Measurements from ENCODE around the gene RHOU. TPM values are rescaled to one million over a fixed set of nuclear protein-coding genes. Genes with fewer than 3 reads are reported as not detected.

Gene RHOU
- total and polyA plus RNA-seq, 2 of the 13 experiments (the other 11 are each of a cell fraction or from before 2014, with no cell fraction given) = 11.9 to 18.5 TPM

- Histone ChIP-seq H3K9me3 (ENCODE audit: low read length) (no peaks in the 10 kb centered on the region), H2AFZ (ENCODE audit: low read length) (no peak overlapping the region), H4K20me1 (ENCODE audit: insufficient read depth, low read length) (no peaks in the 10 kb centered on the region), H3K4me1 (ENCODE audit: insufficient read depth, low read length) (peaks cover 19% of the 10 kb centered on the region), H3K27ac (ENCODE audit: extremely low read length, insufficient read depth, low read length) (no peak overlapping the region), H3K4me2 (ENCODE audit: low read depth, low read length) (no peak overlapping the region), H3K9ac (ENCODE audit: insufficient read depth, low read depth, low read length) (no peak overlapping the region), H3K27me3 (ENCODE audit: control insufficient read depth in 1 of 2, insufficient read depth in 2 of 2, low read length in 2 of 2) (peaks cover 2 to 9% of the 10 kb centered on the region in 2 experiments; a peak in 4 of 5 replicates), H3K36me3 (replicated peaks in 1 of 2; ENCODE audit: control insufficient read depth in 1 of 2, insufficient read depth in 2 of 2, low read length in 2 of 2) (no peaks in the 10 kb centered on the region), H3K79me2 (ENCODE audit: insufficient read depth, low read length) (no peaks in the 10 kb centered on the region), H3K4me3 (replicated peaks in 1 of 3; ENCODE audit: insufficient read depth in 1 of 3, low read depth in 2 of 3, low read length in 3 of 3) (no peak overlapping the region)
- 46% methylated on average over 6 of the region's 6 CpGs for WGBS (ENCODE audit: low lambda C conversion rate)
- FAIRE-seq (no peak), DNase-seq (ENCODE audit: low spot score) (no peak), ATAC-seq (no peak)
- intact Hi-C loops (cut with micrococcal nuclease; ENCODE audit: unreplicated experiment) = no loop called here
- in situ Hi-C loops (cut with HindIII; ENCODE audit: extremely low pct_ligation_motif_present, low pct_unique_long_range_greater_than_20kb) = no loop called here
- POLR2A ChIA-PET = no interaction called here
- CTCF ChIA-PET (ENCODE audit: low intra/inter-chr PET ratio, low total read pairs) = no interaction called here
- TF ChIP-seq ZNF232 (CRISPR knock-in tag; IDR thresholded peaks at IDR 0.05; ENCODE audit: borderline replicate concordance) (no peak), MATR3 (CRISPR knock-in tag; IDR thresholded peaks at IDR 0.05) (no peak), ESRRA (CRISPR knock-in tag; IDR thresholded peaks at IDR 0.05; ENCODE audit: low read depth) (no peak), ZNF550 (CRISPR knock-in tag; IDR thresholded peaks at IDR 0.05; ENCODE audit: borderline replicate concordance) (no peak), ZNF496 (CRISPR knock-in tag; IDR thresholded peaks at IDR 0.05; ENCODE audit: insufficient replicate concordance) (no peak), ZNF580 (CRISPR knock-in tag; IDR thresholded peaks at IDR 0.05; ENCODE audit: borderline replicate concordance, low read depth) (no peak), MAFF (IDR thresholded peaks at IDR 0.05; ENCODE audit: low read depth, low read length) (no peak), ATF1 (CRISPR knock-in tag; IDR thresholded peaks at IDR 0.05) (no peak), TSC22D2 (CRISPR knock-in tag; IDR thresholded peaks at IDR 0.05; ENCODE audit: borderline replicate concordance) (no peak)
- TF ChIP-seq, protein P1, sequence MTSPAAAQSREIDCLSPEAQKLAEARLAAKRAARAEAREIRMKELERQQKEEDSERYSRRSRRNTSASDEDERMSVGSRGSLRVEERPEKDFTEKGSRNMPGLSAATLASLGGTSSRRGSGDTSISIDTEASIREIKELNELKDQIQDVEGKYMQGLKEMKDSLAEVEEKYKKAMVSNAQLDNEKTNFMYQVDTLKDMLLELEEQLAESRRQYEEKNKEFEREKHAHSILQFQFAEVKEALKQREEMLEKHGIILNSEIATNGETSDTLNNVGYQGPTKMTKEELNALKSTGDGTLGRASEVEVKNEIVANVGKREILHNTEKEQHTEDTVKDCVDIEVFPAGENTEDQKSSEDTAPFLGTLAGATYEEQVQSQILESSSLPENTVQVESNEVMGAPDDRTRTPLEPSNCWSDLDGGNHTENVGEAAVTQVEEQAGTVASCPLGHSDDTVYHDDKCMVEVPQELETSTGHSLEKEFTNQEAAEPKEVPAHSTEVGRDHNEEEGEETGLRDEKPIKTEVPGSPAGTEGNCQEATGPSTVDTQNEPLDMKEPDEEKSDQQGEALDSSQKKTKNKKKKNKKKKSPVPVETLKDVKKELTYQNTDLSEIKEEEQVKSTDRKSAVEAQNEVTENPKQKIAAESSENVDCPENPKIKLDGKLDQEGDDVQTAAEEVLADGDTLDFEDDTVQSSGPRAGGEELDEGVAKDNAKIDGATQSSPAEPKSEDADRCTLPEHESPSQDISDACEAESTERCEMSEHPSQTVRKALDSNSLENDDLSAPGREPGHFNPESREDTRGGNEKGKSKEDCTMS (CRISPR knock-in tag; conservative IDR thresholded peaks at IDR 0.05) = no peak
- no TSS peak for BruUV-seq (replicated peaks)
These were observed 17.0 kb downstream of the RHOU start for GRCh38 chr1:228752258-228752657.

Measured in HepG2 (cell line).